ENCODE data around the gene FER.

FER gene

GRCh38 chr5:109186759-109187158 lies 439.1 kb downstream of the FER start:
- Histone ChIP-seq H3K23ac (ENCODE audit: low read length in 2 of 2) (no peak overlapping the region), H3K4me3 (ENCODE audit: insufficient read depth in 1 of 2, low read depth in 1 of 2, low read length in 2 of 2) (no peak overlapping the region), H3K9ac (ENCODE audit: low read length) (no peak overlapping the region), H4K8ac (ENCODE audit: low read length) (no peak overlapping the region), H3K9me3 (ENCODE audit: control insufficient read depth, low read length) (no peaks in the 10 kb centered on the region), H3K36me3 (ENCODE audit: control insufficient read depth in 1 of 2, insufficient read depth in 2 of 2, low read depth in 1 of 2, low read length in 2 of 2) (peaks cover 2 to 41% of the 10 kb centered on the region in 2 experiments), H3K4ac (ENCODE audit: low read depth in 1 of 2, low read length in 2 of 2) (no peak overlapping the region), H3K14ac (ENCODE audit: low read length in 2 of 2) (no peak overlapping the region), H2AFZ (ENCODE audit: low read depth, low read length) (no peak overlapping the region), H2AK5ac (ENCODE audit: low read length, severe bottlenecking) (no peak overlapping the region), H3K27ac (ENCODE audit: low read length, poor library complexity, severe bottlenecking) (no peak overlapping the region), H3K18ac (ENCODE audit: low read depth in 1 of 2, low read length in 2 of 2) (no peak overlapping the region), H3K4me1 (ENCODE audit: control insufficient read depth, insufficient read depth, low read depth, low read length) (no peaks in the 10 kb centered on the region), H2BK12ac (ENCODE audit: low read length in 2 of 2) (no peak overlapping the region), H3K27me3 (ENCODE audit: control insufficient read depth in 1 of 2, insufficient read depth in 1 of 2, low read length in 2 of 2) (no peaks in the 10 kb centered on the region), H2BK15ac (ENCODE audit: low read depth, poor library complexity, severe bottlenecking) (no peak overlapping the region), H3K4me2 (ENCODE audit: low read length, poor library complexity, severe bottlenecking) (no peak overlapping the region), H3K79me1 (replicated peaks; ENCODE audit: low read length, poor library complexity, severe bottlenecking) (no peaks in the 10 kb centered on the region), H4K91ac (ENCODE audit: low read length) (no peak overlapping the region), H2BK5ac (ENCODE audit: low read depth, low read length, poor library complexity, severe bottlenecking) (no peak overlapping the region), H2BK120ac (ENCODE audit: low read depth, low read length) (no peak overlapping the region)
- WGBS: 96% methylated on average over 1 of the region's 3 CpGs
- no peak for DNase-seq

GRCh38 chr5:109191153-109191558 lies 443.5 kb downstream of the FER start:
- Histone ChIP-seq H2BK5ac (ENCODE audit: low read depth, low read length, poor library complexity, severe bottlenecking) (no peak overlapping the region), H3K9ac (ENCODE audit: low read length) (peak overlapping the region; percentile 46), H2AK5ac (ENCODE audit: low read length, severe bottlenecking) (no peak overlapping the region), H2AFZ (ENCODE audit: low read depth, low read length) (no peak overlapping the region), H3K4ac (ENCODE audit: low read depth in 1 of 2, low read length in 2 of 2) (no peak overlapping the region), H4K91ac (ENCODE audit: low read length) (no peak overlapping the region), H3K79me1 (replicated peaks; ENCODE audit: low read length, poor library complexity, severe bottlenecking) (no peaks in the 10 kb centered on the region), H2BK120ac (ENCODE audit: low read depth, low read length) (no peak overlapping the region), H3K18ac (ENCODE audit: low read depth in 1 of 2, low read length in 2 of 2) (no peak overlapping the region), H3K23ac (ENCODE audit: low read length in 2 of 2) (no peak overlapping the region), H3K9me3 (ENCODE audit: control insufficient read depth, low read length) (no peaks in the 10 kb centered on the region), H3K14ac (ENCODE audit: low read length in 2 of 2) (no peak overlapping the region), H3K4me3 (ENCODE audit: insufficient read depth in 1 of 2, low read depth in 1 of 2, low read length in 2 of 2) (no peak overlapping the region), H4K8ac (ENCODE audit: low read length) (no peak overlapping the region), H3K27me3 (ENCODE audit: control insufficient read depth in 1 of 2, insufficient read depth in 1 of 2, low read length in 2 of 2) (no peaks in the 10 kb centered on the region), H3K4me1 (ENCODE audit: control insufficient read depth, insufficient read depth, low read depth, low read length) (no peaks in the 10 kb centered on the region), H2BK12ac (ENCODE audit: low read length in 2 of 2) (no peak overlapping the region), H2BK15ac (ENCODE audit: low read depth, poor library complexity, severe bottlenecking) (no peak overlapping the region), H3K27ac (ENCODE audit: low read length, poor library complexity, severe bottlenecking) (no peak overlapping the region), H3K4me2 (ENCODE audit: low read length, poor library complexity, severe bottlenecking) (no peak overlapping the region), H3K36me3 (ENCODE audit: control insufficient read depth in 1 of 2, insufficient read depth in 2 of 2, low read depth in 1 of 2, low read length in 2 of 2) (peaks cover 2 to 38% of the 10 kb centered on the region in 2 experiments)
- DNase-seq: peak; percentile 32
- 40% methylated on average over 1 of the region's 2 CpGs for WGBS

GRCh38 chr5:109192027-109192426 lies 444.3 kb downstream of the FER start:
- 100% methylated on average over 1 of the region's 1 CpG for WGBS
- peak; percentile 4 for DNase-seq
- no peaks in the 10 kb centered on the region for H3K4me1 ChIP-seq (ENCODE audit: control insufficient read depth, insufficient read depth, low read depth, low read length)
- H4K8ac ChIP-seq (ENCODE audit: low read length): no peak overlapping the region
- H4K91ac ChIP-seq (ENCODE audit: low read length): no peak overlapping the region
- H3K79me1 ChIP-seq (replicated peaks; ENCODE audit: low read length, poor library complexity, severe bottlenecking): no peaks in the 10 kb centered on the region
- H3K9me3 ChIP-seq (ENCODE audit: control insufficient read depth, low read length): no peaks in the 10 kb centered on the region
- peak overlapping the region; percentile 0 for H3K9ac ChIP-seq (ENCODE audit: low read length)
- H3K27me3 ChIP-seq (ENCODE audit: control insufficient read depth in 1 of 2, insufficient read depth in 1 of 2, low read length in 2 of 2): no peaks in the 10 kb centered on the region
- no peak overlapping the region for H3K23ac ChIP-seq (ENCODE audit: low read length in 2 of 2)
- no peak overlapping the region for H3K18ac ChIP-seq (ENCODE audit: low read depth in 1 of 2, low read length in 2 of 2)
- no peak overlapping the region for H2BK12ac ChIP-seq (ENCODE audit: low read length in 2 of 2)
- no peak overlapping the region for H3K14ac ChIP-seq (ENCODE audit: low read length in 2 of 2)
- H2AK5ac ChIP-seq (ENCODE audit: low read length, severe bottlenecking): no peak overlapping the region
- H3K4me2 ChIP-seq (ENCODE audit: low read length, poor library complexity, severe bottlenecking): no peak overlapping the region
- H3K4me3 ChIP-seq (ENCODE audit: insufficient read depth in 1 of 2, low read depth in 1 of 2, low read length in 2 of 2): no peak overlapping the region
- H3K36me3 ChIP-seq (ENCODE audit: control insufficient read depth in 1 of 2, insufficient read depth in 2 of 2, low read depth in 1 of 2, low read length in 2 of 2): peaks cover 2 to 29% of the 10 kb centered on the region in 2 experiments
- H2BK15ac ChIP-seq (ENCODE audit: low read depth, poor library complexity, severe bottlenecking): no peak overlapping the region
- H3K27ac ChIP-seq (ENCODE audit: low read length, poor library complexity, severe bottlenecking): no peak overlapping the region
- no peak overlapping the region for H2BK120ac ChIP-seq (ENCODE audit: low read depth, low read length)
- no peak overlapping the region for H3K4ac ChIP-seq (ENCODE audit: low read depth in 1 of 2, low read length in 2 of 2)
- no peak overlapping the region for H2BK5ac ChIP-seq (ENCODE audit: low read depth, low read length, poor library complexity, severe bottlenecking)
- no peak overlapping the region for H2AFZ ChIP-seq (ENCODE audit: low read depth, low read length)

GRCh38 chr5:109192555-109193281 lies 445.0 kb downstream of the FER start:
- H3K4me2 ChIP-seq (ENCODE audit: low read length, poor library complexity, severe bottlenecking): no peak overlapping the region
- no peaks in the 10 kb centered on the region for H3K79me1 ChIP-seq (replicated peaks; ENCODE audit: low read length, poor library complexity, severe bottlenecking)
- no peak overlapping the region for H3K9ac ChIP-seq (ENCODE audit: low read length)
- H3K27ac ChIP-seq (ENCODE audit: low read length, poor library complexity, severe bottlenecking): no peak overlapping the region
- 91% methylated on average over 6 of the region's 6 CpGs for WGBS
- no peak overlapping the region for H3K18ac ChIP-seq (ENCODE audit: low read depth in 1 of 2, low read length in 2 of 2)
- H4K8ac ChIP-seq (ENCODE audit: low read length): no peak overlapping the region
- H3K36me3 ChIP-seq (ENCODE audit: control insufficient read depth in 1 of 2, insufficient read depth in 2 of 2, low read depth in 1 of 2, low read length in 2 of 2): peaks cover 2 to 22% of the 10 kb centered on the region in 2 experiments
- H3K4me3 ChIP-seq (ENCODE audit: insufficient read depth in 1 of 2, low read depth in 1 of 2, low read length in 2 of 2): no peak overlapping the region
- no peak overlapping the region for H2AK5ac ChIP-seq (ENCODE audit: low read length, severe bottlenecking)
- no peak for DNase-seq
- H2BK120ac ChIP-seq (ENCODE audit: low read depth, low read length): no peak overlapping the region
- H2AFZ ChIP-seq (ENCODE audit: low read depth, low read length): no peak overlapping the region
- no peak overlapping the region for H3K23ac ChIP-seq (ENCODE audit: low read length in 2 of 2)
- no peak overlapping the region for H2BK5ac ChIP-seq (ENCODE audit: low read depth, low read length, poor library complexity, severe bottlenecking)
- no peak overlapping the region for H3K4ac ChIP-seq (ENCODE audit: low read depth in 1 of 2, low read length in 2 of 2)
- no peak overlapping the region for H4K91ac ChIP-seq (ENCODE audit: low read length)
- no peak overlapping the region for H2BK12ac ChIP-seq (ENCODE audit: low read length in 2 of 2)
- no peaks in the 10 kb centered on the region for H3K4me1 ChIP-seq (ENCODE audit: control insufficient read depth, insufficient read depth, low read depth, low read length)
- no peak overlapping the region for H2BK15ac ChIP-seq (ENCODE audit: low read depth, poor library complexity, severe bottlenecking)
- no peaks in the 10 kb centered on the region for H3K9me3 ChIP-seq (ENCODE audit: control insufficient read depth, low read length)
- H3K27me3 ChIP-seq (ENCODE audit: control insufficient read depth in 1 of 2, insufficient read depth in 1 of 2, low read length in 2 of 2): no peaks in the 10 kb centered on the region
- no peak overlapping the region for H3K14ac ChIP-seq (ENCODE audit: low read length in 2 of 2)

Measured in mesenchymal stem cell (in vitro differentiated cells and primary cell).